K562 (cell line): ENCODE measurements around the gene DNALI1. TPM values are rescaled to one million over a fixed set of nuclear protein-coding genes. Genes with fewer than 3 reads are reported as not detected.

Experiments used
- C11orf30 ChIP-seq: fragments of 450-650 bp; IDR thresholded peaks from 2 replicates; pipeline ENCODE4 v1.6.1; 2016; ENCODE audit warnings: low read depth, mild to moderate bottlenecking
- DPF2 ChIP-seq: fragments of 450-650 bp; IDR thresholded peaks from 2 replicates; pipeline ENCODE4 v1.6.1; 2016
- JUNB ChIP-seq: fragments of 450-650 bp; formaldehyde crosslinking; conservative IDR thresholded peaks from 2 replicates; pipeline ENCODE4 v1.4.0; 2020; ENCODE audit warnings: mild to moderate bottlenecking
- NCOA6 ChIP-seq: fragments of 450-650 bp; IDR thresholded peaks from 2 replicates; pipeline ENCODE4 v1.6.1; 2017; ENCODE audit warnings: mild to moderate bottlenecking
- SNRNP70 ChIP-seq: fragments of 200-400 bp; formaldehyde crosslinking; optimal IDR thresholded peaks from 2 replicates; pipeline ENCODE3; 2017; ENCODE audit warnings: low read depth, low read length
- SPI1 ChIP-seq: IDR thresholded peaks from 2 replicates; pipeline ENCODE4 v1.6.1; 2011; ENCODE audit warnings: low read depth, low read length, control low read depth, borderline replicate concordance
- ZNF174 ChIP-seq: fragments of 250-450 bp; sonication (Bioruptor Pico); IDR thresholded peaks from 2 replicates; pipeline ENCODE4 v1.4.0; 2020; ENCODE audit warnings: mild to moderate bottlenecking
- ZNF239 ChIP-seq: fragments of 250-450 bp; sonication (Bioruptor Pico); IDR thresholded peaks from 2 replicates; pipeline ENCODE4 v1.4.0; 2020; ENCODE audit warnings: mild to moderate bottlenecking
- ZNF24 ChIP-seq: fragments of 450-650 bp; IDR thresholded peaks from 2 replicates; pipeline ENCODE4 v1.6.1; 2016
- ZNF785 ChIP-seq: fragments of 250-450 bp; sonication (Bioruptor Pico); IDR thresholded peaks from 2 replicates; pipeline ENCODE4 v1.4.0; 2020; ENCODE audit warnings: mild to moderate bottlenecking
- polyA plus RNA-seq, 8 experiments: library from polyadenylated mRNA; depleted of rRNA in 4 of 8; stranded (reverse) in 5 of 8; unstranded in 3 of 8; fragments of >200 nt; fragmentation: Nextera tagmentation in 2 of 8; fragmentation: Illumina TruSeq in 1 of 8; extraction: Ambion mirVana in 2 of 8; extraction: Trizol in 1 of 8; gene quantifications; 2 replicates each; pipeline versions ENCODE4 v1.2.1 to v1.2.3, GENCODE V29; 2011 to 2014; ENCODE audit warnings: inconsistent platforms in 1 of 8, missing spikeins in 1 of 8
- total RNA-seq, 7 experiments: library from RNA; depleted of rRNA in 6 of 7; stranded (reverse); fragments of >200 nt in 6 of 7; fragmentation: Illumina TruSeq in 2 of 7; extraction: Trizol in 2 of 7; gene quantifications; 2 replicates each; pipeline versions ENCODE4 v1.2.1 to v1.2.3, GENCODE V29; 2011 to 2021; ENCODE audit warnings: low replicate concordance in 1 of 7
- TF ChIP-seq, protein P1 (sequence below), 2 experiments: fragments of 450-650 bp; IDR thresholded peaks; 2 replicates each; pipeline ENCODE4 v1.6.1; 2016; ENCODE audit warnings: mild to moderate bottlenecking in 2 of 2, borderline replicate concordance in 1 of 2, low read depth in 1 of 2, moderate library complexity in 1 of 2
- TF ChIP-seq, protein P2 (sequence below): sonication (generic); formaldehyde crosslinking; IDR thresholded peaks from 2 replicates; pipeline ENCODE4 v1.8.1; 2023; ENCODE audit warnings: mild to moderate bottlenecking, missing genetic modification reagents
- TF ChIP-seq, protein P3 (sequence below): fragments of 450-650 bp; formaldehyde crosslinking; IDR thresholded peaks from 2 replicates; pipeline ENCODE4 v1.4.0; 2022; ENCODE audit warnings: missing genetic modification characterization
- TF ChIP-seq, protein P4 (sequence below): sonication (generic); formaldehyde crosslinking; IDR thresholded peaks from 2 replicates; pipeline ENCODE4 v1.9.0; 2022; ENCODE audit warnings: mild to moderate bottlenecking, missing genetic modification reagents
- TF ChIP-seq, protein P5 (sequence below): fragments of 450-650 bp; IDR thresholded peaks from 2 replicates; pipeline ENCODE4 v1.7.0; 2016; ENCODE audit warnings: borderline replicate concordance

The DNALI1 gene
- total and polyA plus RNA-seq, 9 of the 15 experiments (the other 6 are each of a cell fraction or from before 2014, with no cell fraction given) = 0.87 to 5.6 (median 1.2) TPM

DNA sequence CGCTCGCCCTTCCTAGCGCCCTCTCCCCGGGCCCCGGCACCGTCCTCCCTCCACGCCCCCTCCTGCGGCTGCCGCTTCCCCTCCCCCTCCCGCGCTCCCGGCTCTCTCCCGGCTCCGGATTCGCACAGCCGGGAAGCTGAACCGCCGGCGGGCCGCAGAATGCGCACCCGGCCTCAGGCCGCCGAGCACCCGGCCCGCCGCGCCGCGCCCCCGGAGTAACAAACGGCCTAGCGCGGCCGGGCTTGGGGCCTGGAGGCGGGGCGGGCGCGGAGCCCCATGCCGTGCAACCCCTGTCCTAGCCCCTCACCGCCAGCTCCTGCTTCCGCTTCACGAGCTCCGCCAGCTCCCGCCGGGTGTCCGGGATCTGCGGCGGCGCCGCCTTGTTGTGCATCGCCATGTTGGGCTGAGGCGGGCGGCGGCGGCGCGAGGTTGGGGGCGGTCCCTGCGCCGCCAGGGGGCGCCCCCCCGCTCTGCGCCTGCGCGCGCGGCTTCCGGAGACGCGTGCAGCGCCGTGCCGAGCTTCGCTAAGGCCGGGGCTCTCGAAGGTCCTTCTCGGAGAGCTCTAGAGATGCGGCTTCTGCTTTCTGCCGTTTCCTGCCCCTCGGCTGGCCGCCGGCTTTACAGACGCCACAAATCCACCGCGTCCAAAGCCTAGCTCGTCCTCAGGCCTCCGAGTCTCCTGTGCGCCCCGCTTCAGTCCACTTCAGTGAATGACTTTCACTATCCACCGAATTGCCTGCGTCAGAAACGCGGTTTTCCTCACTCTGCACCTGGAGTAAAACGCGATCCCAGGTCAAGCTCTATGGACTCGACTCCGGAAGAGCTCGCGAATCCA, 42.2 kb upstream of the DNALI1 start, which contains the start of gene MEAF6 (continued):
- TF ChIP-seq, protein P1, sequence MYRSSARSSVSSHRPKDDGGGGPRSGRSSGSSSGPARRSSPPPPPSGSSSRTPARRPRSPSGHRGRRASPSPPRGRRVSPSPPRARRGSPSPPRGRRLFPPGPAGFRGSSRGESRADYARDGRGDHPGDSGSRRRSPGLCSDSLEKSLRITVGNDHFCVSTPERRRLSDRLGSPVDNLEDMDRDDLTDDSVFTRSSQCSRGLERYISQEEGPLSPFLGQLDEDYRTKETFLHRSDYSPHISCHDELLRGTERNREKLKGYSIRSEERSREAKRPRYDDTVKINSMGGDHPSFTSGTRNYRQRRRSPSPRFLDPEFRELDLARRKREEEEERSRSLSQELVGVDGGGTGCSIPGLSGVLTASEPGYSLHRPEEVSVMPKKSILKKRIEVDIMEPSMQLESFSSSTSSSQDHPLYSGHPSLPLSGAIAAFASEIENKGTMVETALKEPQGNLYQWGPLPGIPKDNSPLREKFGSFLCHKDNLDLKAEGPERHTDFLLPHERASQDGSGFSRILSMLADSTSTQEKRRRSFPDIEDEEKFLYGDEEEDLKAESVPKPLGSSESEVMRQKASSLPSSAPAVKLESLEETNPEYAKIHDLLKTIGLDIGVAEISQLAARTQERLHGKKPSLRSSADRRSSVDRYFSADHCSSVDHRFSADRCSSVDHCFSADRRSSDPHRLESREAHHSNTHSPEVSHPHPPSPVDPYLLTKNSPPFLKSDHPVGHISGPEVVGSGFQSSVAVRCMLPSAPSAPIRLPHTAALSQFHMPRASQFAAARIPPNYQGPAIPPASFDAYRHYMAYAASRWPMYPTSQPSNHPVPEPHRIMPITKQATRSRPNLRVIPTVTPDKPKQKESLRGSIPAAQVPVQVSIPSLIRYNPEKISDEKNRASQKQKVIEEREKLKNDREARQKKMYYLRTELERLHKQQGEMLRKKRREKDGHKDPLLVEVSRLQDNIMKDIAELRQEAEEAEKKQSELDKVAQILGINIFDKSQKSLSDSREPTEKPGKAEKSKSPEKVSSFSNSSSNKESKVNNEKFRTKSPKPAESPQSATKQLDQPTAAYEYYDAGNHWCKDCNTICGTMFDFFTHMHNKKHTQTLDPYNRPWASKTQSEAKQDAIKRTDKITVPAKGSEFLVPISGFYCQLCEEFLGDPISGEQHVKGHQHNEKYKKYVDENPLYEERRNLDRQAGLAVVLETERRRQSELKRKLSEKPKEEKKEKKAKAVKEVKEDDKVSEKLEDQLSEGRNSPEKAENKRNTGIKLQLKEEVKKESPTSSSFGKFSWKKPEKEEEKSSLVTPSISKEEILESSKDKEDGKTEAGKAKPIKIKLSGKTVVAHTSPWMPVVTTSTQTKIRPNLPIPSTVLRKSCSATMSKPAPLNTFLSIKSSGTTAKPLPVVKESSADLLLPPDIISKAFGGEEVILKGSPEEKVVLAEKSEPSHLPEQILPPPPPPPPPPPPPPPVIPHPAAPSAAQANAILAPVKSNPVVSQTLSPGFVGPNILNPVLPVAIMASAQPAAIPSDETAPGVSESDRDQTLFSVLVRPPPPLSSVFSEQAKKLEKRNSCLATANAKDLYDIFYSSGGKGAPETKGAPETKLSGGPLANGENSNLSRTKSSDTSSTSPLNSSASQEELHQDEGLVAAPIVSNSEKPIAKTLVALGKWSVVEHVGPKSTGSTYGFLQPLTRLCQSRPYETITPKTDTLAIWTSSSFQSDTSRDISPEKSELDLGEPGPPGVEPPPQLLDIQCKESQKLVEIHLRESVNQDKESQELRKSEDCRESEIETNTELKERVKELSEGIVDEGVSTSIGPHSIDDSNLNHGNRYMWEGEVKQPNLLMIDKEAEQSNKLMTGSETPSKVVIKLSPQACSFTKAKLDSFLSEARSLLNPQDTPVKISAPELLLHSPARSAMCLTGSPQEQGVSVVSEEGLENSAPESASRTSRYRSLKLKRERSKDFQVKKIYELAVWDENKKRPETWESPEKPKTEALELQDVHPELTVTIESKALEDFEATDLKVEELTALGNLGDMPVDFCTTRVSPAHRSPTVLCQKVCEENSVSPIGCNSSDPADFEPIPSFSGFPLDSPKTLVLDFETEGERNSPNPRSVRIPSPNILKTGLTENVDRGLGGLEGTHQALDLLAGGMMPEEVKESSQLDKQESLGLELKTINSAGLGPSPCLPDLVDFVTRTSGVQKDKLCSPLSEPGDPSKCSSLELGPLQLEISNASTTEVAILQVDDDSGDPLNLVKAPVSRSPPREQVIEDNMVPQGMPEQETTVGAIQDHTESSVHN (IDR thresholded peaks at IDR 0.05; ENCODE audit: borderline replicate concordance in 1 of 2, low read depth in 1 of 2) = no peak
- no peak for TF ChIP-seq DPF2
- TF ChIP-seq JUNB (CRISPR knock-in tag) = no peak
- peak; percentile 62 for TF ChIP-seq ZNF24
- TF ChIP-seq C11orf30 = no peak; the same call in none of the 2 replicates
- TF ChIP-seq, protein P2, sequence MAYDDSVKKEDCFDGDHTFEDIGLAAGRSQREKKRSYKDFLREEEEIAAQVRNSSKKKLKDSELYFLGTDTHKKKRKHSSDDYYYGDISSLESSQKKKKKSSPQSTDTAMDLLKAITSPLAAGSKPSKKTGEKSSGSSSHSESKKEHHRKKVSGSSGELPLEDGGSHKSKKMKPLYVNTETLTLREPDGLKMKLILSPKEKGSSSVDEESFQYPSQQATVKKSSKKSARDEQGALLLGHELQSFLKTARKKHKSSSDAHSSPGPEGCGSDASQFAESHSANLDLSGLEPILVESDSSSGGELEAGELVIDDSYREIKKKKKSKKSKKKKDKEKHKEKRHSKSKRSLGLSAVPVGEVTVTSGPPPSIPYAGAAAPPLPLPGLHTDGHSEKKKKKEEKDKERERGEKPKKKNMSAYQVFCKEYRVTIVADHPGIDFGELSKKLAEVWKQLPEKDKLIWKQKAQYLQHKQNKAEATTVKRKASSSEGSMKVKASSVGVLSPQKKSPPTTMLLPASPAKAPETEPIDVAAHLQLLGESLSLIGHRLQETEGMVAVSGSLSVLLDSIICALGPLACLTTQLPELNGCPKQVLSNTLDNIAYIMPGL (CRISPR knock-in tag) = peak; percentile 93
- TF ChIP-seq, protein P3, sequence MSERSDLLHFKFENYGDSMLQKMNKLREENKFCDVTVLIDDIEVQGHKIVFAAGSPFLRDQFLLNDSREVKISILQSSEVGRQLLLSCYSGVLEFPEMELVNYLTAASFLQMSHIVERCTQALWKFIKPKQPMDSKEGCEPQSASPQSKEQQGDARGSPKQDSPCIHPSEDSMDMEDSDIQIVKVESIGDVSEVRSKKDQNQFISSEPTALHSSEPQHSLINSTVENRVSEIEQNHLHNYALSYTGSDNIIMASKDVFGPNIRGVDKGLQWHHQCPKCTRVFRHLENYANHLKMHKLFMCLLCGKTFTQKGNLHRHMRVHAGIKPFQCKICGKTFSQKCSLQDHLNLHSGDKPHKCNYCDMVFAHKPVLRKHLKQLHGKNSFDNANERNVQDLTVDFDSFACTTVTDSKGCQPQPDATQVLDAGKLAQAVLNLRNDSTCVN (CRISPR knock-in tag) = no peak
- TF ChIP-seq ZNF174 (CRISPR knock-in tag) = no peak
- TF ChIP-seq, protein P4, sequence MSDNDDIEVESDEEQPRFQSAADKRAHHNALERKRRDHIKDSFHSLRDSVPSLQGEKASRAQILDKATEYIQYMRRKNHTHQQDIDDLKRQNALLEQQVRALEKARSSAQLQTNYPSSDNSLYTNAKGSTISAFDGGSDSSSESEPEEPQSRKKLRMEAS (CRISPR knock-in tag) = peak; percentile 81
- no peak for TF ChIP-seq ZNF785 (CRISPR knock-in tag)
- peak; percentile 65 for TF ChIP-seq SPI1
- no peak for TF ChIP-seq NCOA6
- TF ChIP-seq, protein P5, sequence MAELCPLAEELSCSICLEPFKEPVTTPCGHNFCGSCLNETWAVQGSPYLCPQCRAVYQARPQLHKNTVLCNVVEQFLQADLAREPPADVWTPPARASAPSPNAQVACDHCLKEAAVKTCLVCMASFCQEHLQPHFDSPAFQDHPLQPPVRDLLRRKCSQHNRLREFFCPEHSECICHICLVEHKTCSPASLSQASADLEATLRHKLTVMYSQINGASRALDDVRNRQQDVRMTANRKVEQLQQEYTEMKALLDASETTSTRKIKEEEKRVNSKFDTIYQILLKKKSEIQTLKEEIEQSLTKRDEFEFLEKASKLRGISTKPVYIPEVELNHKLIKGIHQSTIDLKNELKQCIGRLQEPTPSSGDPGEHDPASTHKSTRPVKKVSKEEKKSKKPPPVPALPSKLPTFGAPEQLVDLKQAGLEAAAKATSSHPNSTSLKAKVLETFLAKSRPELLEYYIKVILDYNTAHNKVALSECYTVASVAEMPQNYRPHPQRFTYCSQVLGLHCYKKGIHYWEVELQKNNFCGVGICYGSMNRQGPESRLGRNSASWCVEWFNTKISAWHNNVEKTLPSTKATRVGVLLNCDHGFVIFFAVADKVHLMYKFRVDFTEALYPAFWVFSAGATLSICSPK = no peak
- no peak for TF ChIP-seq SNRNP70
- no peak for TF ChIP-seq ZNF239 (CRISPR knock-in tag)
